Fibroblast of gingiva (primary cell): ENCODE data around the gene PDZK1.
"Not testable (repeated sequence)": the region's sequence is repeated elsewhere in the genome, so short reads cannot be mapped to it uniquely, and the experiment has no call there.

ENCODE experiments used
- DNase-seq: peaks from one replicate; pipeline ENCODE4 v3.0.0-alpha.2; 2011; ENCODE audit warnings: low read depth

The PDZK1 gene

DNA sequence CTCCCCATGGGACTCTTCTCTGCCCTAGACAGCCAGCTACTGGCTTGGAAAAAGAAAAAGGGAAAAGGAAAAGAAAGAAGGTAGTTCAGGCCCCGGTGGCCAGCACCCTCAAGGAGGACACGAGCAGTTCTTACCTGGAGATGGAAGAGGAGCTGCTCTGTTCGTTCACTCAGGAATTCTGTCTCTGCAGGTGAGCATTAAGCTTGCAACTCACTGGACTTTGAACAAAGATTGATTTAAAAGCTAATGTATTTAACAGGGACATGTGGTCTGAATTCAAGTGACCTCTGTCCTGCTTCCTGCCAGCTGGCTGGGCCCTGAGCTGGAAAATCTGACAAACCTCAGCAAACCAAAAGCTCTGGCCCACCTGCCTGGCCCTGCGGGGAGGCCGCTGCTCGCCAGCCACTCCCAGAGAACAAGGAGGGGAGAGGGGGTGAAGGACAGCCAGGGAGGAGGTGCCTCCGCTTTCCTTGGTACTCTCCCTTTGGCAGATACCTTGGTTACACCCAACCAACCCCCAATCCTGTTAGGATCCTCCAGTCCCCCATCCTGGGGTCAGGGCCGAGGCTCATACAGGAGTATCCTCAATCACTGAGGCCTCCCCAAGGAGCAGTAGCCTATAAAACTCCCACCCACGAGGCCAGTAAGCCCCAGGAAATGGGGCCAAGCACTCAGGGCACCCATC, at the start of gene PDZK1:
TSS of gene PDZK1 (minus strand) at position 186 of the 685 bp plus-strand sequence. CDS start 19,347 bp downstream, outside the sequence.
- DNase-seq: no peak

DNA sequence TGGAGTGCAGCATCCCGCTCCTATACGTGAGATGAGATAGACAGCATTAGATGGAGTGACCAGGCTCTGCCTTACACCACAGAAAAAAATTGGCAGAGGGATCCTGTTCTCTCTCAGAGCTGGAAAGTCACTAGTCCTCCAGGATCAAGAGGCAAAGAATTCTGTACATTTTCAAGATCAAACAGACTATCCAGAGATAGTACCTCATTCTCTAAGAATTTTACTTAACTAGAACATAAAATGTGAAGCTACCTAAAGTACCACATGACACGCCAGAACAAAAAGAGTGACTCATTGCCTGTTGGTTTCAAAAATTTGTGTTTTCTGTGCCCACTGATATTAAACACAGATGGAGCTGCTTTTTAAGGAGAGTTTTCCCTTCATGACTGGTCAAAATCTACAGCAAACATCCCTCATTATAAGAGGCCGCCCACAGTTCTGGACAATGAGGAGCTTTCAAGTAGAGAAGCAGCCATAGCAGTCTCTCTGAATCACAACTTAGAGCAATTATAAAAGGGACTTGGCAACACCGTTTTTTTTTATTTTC, 44.4 kb upstream of the PDZK1 start:
- DNase-seq: peak; percentile 96

GRCh38 chr1:145750426-145750825, 43.3 kb upstream of the PDZK1 start:
- DNase-seq: peak; percentile 49

GRCh38 chr1:145747398-145748247, 40.5 kb upstream of the PDZK1 start:
- no peak for DNase-seq

DNA sequence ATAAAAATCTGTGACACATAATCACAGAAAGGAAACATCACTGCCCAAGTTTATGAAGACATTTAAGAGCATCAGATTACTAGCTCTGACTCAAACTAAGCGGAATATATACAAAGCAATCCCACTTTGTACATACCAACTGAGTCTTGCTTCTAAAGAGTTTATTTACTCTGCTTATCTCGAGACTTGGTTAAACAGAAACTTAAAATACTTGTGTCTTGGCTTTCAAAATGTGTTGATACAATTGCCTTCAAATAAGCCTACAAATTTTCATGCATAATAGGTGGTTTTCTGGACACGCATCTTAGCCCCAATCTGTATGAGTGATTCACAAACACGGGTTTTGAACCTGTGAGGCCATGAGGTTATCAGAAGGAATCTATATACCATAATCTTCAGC, 33.1 kb upstream of the PDZK1 start:
- peak; percentile 81 for DNase-seq

- DNase-seq: no peak
Observed at GRCh38 chr1:145736191-145736590, 29.0 kb upstream of the PDZK1 start.

DNA sequence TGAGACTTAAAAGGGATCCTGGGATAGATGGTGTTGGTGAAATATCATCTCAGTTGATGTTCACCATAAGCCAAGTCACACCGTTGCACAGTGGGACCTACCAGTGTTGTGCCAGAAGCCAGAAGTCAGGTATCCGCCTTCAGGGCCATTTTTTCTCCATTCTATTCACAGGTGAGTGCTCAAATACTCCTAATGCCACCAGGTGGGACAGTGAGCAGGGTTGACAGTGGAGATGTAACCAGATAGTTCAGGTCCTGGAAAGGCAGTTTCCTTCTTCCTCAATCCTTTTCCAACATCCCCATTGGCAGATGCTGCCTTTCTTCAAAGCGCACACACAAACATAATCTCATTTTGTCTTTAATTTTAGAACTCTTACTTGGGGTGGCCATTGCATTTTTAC, 23.7 kb upstream of the PDZK1 start:
- no peak for DNase-seq

DNA sequence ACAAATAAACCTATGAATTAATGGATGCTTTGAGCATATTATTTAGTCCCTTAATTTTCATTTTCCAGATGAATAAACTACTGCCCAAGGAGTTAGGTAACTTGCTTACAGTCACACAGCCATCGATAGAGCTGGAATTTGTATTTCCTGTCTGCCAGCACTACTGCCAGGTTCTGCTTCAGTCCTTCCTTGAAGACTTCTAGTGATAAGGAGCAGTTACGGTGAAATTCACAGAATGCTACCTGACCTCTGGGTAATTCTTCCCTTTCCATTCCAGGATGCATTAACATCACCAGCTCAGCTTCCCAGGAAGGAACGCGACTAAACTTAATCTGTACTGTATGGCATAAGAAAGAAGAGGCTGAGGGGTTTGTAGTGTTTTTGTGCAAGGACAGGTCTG, 23.3 kb upstream of the PDZK1 start:
- DNase-seq: no peak

DNA sequence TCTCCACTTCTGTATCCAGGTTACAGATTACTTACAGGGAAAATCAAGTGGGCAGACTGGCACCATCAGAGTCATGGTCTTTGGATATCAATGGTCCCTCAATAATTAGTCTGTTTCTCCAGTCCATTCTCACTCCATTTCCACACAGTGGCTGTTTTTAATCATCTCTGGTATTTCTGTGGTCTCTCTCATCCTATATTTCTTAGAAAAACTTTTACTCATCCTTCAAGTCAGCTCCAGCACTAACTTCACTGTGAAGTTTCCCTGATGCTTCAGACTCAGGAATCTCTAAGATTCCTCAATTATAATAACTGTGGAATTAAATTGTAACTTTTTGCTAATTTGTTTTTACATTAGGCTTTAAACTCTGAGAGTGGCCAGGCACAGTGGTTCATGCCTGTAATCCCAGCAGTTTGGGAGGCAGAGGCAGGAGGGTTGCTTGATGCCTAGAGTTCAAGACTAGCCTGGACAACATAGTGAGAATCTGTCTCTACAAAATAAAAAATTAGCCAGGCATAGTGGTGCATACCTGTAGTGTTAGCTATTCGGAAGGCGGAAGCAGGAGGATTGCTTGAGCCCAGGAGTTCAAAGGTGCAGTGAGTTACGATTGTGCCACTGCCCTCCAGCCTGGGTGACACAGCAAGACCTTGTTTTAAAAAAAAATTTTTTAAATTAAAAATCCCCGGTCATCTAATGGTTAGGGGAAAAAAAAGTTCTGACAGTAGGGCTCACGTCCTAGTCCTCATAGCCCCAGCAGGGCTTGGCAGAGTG, 22.7 kb upstream of the PDZK1 start:
- peak; percentile 30 for DNase-seq

DNA sequence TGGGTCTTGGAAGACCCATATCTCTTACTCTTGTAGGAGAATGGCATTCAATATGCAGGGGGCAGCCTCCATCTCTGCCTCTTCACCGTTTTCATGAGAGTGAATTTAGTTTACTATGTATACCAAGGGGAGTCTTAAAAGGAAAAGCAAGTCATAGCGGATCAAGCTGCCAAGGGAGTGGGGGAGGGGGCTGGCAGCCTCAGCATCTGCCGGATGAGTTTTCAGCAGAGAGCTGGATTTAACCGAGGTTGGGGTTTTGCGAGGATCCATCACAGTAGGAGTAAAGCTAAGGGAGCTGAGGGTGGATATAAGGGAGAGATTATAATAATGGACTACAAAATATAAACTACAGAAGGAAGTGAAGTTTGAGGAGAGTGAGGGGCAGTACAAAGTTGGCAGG, 22.0 kb upstream of the PDZK1 start:
- DNase-seq: no peak

DNA sequence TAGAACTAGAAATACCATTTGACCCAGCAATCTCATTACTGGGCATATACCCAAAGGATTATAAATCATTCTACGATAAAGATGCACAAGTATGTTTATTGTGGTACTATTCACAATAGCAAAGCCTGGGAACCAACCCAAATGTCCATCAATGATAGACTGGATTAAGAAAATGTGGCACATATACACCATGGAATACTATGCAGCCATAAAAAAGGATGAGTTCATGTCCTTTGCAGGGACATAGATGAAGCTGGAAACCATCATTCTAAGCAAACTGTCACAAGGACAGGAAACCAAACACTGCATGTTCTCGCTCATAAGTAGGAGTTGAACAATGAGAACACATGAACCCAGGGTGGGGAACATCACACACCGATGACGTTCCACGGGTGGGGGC, 19.0 kb upstream of the PDZK1 start:
- not testable (repeated sequence) for DNase-seq

DNA sequence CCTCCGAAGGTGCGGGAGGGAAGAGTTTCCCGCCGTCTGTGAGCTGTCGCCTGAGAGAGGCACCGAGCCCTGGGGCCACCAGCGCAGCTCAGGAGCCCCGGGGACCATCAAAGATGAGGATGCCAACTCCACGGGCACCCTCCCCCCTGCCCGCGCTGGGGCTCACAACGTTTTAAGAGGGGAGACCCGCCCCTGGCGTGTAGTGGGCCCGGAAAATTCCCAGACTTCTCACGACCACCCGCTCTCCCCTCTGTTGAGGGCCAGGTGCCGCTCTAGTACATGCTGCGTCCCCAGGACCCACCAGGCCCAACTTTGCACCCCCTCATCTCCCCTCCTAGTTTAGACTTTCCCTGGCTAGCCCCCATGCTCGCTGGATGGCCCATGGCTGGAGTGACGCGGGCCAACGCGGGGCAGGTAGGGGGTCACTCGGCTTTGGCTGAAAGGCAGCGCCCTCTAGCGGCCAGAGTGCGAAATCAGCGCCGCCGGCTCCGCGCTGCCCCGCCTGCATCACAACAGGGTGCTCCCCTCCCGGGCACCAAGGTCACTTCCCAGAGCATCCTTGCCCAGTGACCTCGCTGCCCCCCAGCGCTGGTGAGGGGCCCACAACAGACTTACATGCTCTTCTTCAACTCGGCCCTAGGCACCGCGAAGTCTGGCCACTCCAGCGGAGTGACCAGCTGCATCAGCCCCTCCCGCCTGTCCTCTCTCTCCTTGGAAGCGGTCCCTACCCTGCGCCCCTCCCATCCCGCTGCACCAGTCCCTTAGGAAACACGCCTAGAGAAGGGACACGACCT, 13.9 kb upstream of the PDZK1 start:
- DNase-seq: peak; percentile 41

DNA sequence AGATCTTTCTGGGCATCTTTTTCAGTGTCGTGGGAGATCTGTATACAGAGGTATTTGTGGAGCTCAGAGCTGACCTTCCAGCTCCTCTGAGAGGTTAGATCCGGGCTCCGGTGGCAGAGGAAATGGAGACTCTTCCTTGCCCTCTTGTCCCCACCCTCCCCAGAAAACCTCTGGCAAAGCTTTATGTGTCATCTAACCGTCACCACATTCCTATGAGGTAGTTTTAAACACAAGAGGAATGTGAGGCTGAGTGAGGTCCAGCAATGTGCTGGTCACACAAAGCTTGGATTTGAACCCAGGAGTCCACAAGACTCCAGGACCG, 13.3 kb upstream of the PDZK1 start:
- DNase-seq: peak; percentile 62

GRCh38 chr1:145719230-145720079, 12.3 kb upstream of the PDZK1 start, which contains the start of gene CD160:
Gene CD160, plus strand, starts transcription at chr1:145719499. Its CDS starts 8,829 bp downstream, at chr1:145728328.
- DNase-seq: no peak

GRCh38 chr1:145718465-145718864, 11.3 kb upstream of the PDZK1 start:
- DNase-seq: not testable (repeated sequence)

GRCh38 chr1:145717833-145718232, 10.7 kb upstream of the PDZK1 start:
- DNase-seq: no peak

DNA sequence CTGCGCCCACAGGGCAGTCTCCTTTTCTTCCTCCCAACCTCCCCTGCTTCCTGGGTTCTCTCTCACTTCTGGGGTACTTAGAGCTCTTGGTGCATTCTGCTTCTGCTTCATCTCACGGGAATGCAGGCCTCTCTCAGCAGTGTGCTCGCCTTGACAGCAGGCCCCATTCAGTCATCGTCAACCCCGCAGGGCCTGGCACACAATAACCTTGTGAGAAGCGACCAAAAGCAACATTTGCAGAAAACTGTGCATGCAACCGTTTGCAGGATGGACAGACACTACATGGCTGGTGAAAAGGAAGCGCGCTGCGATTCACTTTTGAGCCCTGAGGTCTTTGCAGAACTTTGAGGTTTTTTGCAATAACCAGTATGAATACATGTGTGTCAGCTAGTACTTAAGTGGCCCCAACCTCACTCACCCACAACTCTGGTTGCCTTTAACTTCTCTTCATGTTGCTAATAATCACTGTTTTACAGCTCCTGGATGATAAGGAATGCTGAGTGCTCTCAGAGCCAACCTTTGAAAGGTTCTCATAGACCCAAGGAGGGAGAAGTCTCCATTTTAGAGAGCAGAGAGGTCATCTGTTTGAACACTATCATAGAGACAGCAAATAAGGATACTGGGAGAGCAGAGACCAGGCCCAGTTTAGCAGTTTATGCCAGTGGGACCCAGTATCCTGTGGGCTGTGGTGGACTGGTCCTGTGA, 9.6 kb upstream of the PDZK1 start:
- no peak for DNase-seq

- DNase-seq: no peak
Observed at GRCh38 chr1:145714524-145715111, 7.5 kb upstream of the PDZK1 start.

DNA sequence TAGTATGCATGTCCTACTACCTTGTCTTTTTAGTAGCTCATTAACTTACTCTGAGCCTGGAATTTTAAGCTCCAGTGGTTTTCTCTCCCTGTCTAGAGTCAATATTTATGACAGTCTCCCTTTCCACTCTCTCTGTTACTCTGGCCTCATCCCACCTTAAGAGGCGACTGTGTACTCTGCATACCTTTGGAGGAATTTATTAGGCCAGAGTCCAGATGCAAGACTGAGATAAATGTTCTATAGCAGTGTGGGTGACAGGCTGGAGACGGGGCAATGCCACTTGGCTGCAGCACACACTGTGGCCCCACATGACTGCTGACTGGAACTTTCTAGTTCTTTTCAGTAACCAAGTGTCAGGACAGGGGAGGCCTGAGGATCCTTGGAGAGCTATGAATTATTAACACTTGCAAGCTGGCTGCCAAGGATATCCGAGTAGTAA, 4.1 kb upstream of the PDZK1 start:
- DNase-seq: no peak
